B cell (primary cell): ENCODE data around the gene ANTXR2. TPM values are rescaled to one million over a fixed set of nuclear protein-coding genes. Genes with fewer than 3 reads are reported as not detected.

Experiments used
- ATAC-seq: fragments of 200-7000 bp; cut with Tn5 transposase; one replicate; pipeline ENCODE4 v1.10.0; 2021; ENCODE audit warnings: low read depth, mild to moderate bottlenecking, moderate number of reproducible peaks, moderate library complexity
- CTCF ChIA-PET: fragments of 350-600 bp; sonication (Branson Sonifier 250); formaldehyde crosslinking; loops from one replicate; lab custom pipeline; 2021; ENCODE audit warnings: antibody characterized with exemption, inconsistent platforms; lab: Charles Lee
- POLR2A ChIA-PET: fragments of 350-600 bp; sonication (Branson Sonifier 250); formaldehyde crosslinking; loops from one replicate; lab custom pipeline; 2021; ENCODE audit warnings: antibody characterized with exemption; lab: Charles Lee
- DNase-seq: peaks from one replicate; pipeline ENCODE4 v3.0.0; 2013
- H2AFZ ChIP-seq: 2 replicates; pipeline ENCODE4 v1.6.1; 2012; ENCODE audit warnings: mild to moderate bottlenecking, low read depth, low read length; ENCODE audit not compliant: insufficient read depth, poor library complexity, severe bottlenecking
- H3K27ac ChIP-seq, 2 donors: 1 replicate in 1 of 2; 2 replicates in 1 of 2; pipeline ENCODE4 v1.5.1; 2012 to 2013; ENCODE audit warnings: low read length in 2 of 2, mild to moderate bottlenecking in 2 of 2, moderate library complexity in 1 of 2
- H3K27me3 ChIP-seq, 4 experiments: fragments of 200-600 bp in 1 of 4; sonication (generic) in 1 of 4; replicated peaks in 1 of 4; 1 replicate in 2 of 4; 2 replicates in 2 of 4; pipeline versions ENCODE4 v1.6.1 to v1.7.0; 2013 to 2016; ENCODE audit warnings: low read length in 3 of 4, mild to moderate bottlenecking in 2 of 4, mixed read lengths in 1 of 4, moderate library complexity in 1 of 4; ENCODE audit not compliant: insufficient read depth in 4 of 4, control insufficient read depth in 3 of 4; ENCODE audit errors: control extremely low read depth in 1 of 4
- H3K36me3 ChIP-seq, 2 experiments: replicated peaks in 1 of 2; 1 replicate in 1 of 2; 2 replicates in 1 of 2; pipeline versions ENCODE4 v1.6.1 to v1.7.1; 2013; ENCODE audit warnings: low read length in 1 of 2; ENCODE audit not compliant: insufficient read depth in 2 of 2, control insufficient read depth in 1 of 2; ENCODE audit errors: control extremely low read depth in 1 of 2, extremely low read depth in 1 of 2
- H3K4me1 ChIP-seq, 2 donors: fragments of 200-600 bp in 1 of 2; sonication (generic) in 1 of 2; 1 replicate in 1 of 2; 2 replicates in 1 of 2; pipeline versions ENCODE4 v1.5.1 to v1.6.1; 2013 to 2017; ENCODE audit warnings: low read length in 2 of 2; ENCODE audit not compliant: control insufficient read depth in 2 of 2, insufficient read depth in 2 of 2
- H3K4me2 ChIP-seq: replicated peaks from 2 replicates; pipeline ENCODE3; 2012; ENCODE audit warnings: mild to moderate bottlenecking, low read depth, low read length; ENCODE audit not compliant: poor library complexity, severe bottlenecking
- H3K4me3 ChIP-seq, 5 experiments: fragments of 200-600 bp in 1 of 5; sonication (generic) in 1 of 5; 1 replicate in 3 of 5; 2 replicates in 2 of 5; pipeline versions ENCODE4 v1.5.1 to v1.7.0; 2011 to 2016; ENCODE audit warnings: low read length in 4 of 5, mild to moderate bottlenecking in 4 of 5, low read depth in 2 of 5, control low read depth in 1 of 5, moderate library complexity in 1 of 5; ENCODE audit not compliant: insufficient read depth in 1 of 5; ENCODE audit errors: control extremely low read depth in 1 of 5, extremely low read depth in 1 of 5
- H3K79me2 ChIP-seq: fragments of 200-600 bp; sonication (generic); one replicate; pipeline ENCODE4 v1.6.0; 2016; ENCODE audit warnings: low read length; ENCODE audit not compliant: control insufficient read depth, insufficient read depth
- H3K9ac ChIP-seq: fragments of 200-600 bp; sonication (generic); 2 replicates; pipeline ENCODE4 v1.6.1; 2017; ENCODE audit warnings: mild to moderate bottlenecking, low read length, moderate library complexity
- H3K9me3 ChIP-seq, 3 donors: one replicate each; pipeline versions ENCODE4 v1.6.1 to v1.7.1; 2013; ENCODE audit warnings: low read length in 2 of 3; ENCODE audit not compliant: control insufficient read depth in 2 of 3, insufficient read depth in 1 of 3; ENCODE audit errors: control extremely low read depth in 1 of 3
- H4K20me1 ChIP-seq: 2 replicates; pipeline ENCODE4 v1.6.0; 2012; ENCODE audit warnings: mild to moderate bottlenecking, low read length; ENCODE audit not compliant: insufficient read depth, control insufficient read depth, poor library complexity, severe bottlenecking
- H3K27ac Mint-ChIP-seq: one replicate; pipeline ENCODE4 v1.8.0; 2021; ENCODE audit warnings: mixed read lengths
- H3K27me3 Mint-ChIP-seq: one replicate; pipeline ENCODE4 v1.8.0; 2021; ENCODE audit warnings: mixed read lengths
- H3K4me1 Mint-ChIP-seq: one replicate; pipeline ENCODE4 v1.8.0; 2021; ENCODE audit warnings: mixed read lengths
- H3K4me3 Mint-ChIP-seq: one replicate; pipeline ENCODE4 v1.8.0; 2021; ENCODE audit warnings: mixed read lengths
- H3K9me3 Mint-ChIP-seq: one replicate; pipeline ENCODE4 v1.8.0; 2022; ENCODE audit warnings: mixed read lengths; ENCODE audit not compliant: insufficient read depth
- EZH2 ChIP-seq: IDR thresholded peaks from 2 replicates; pipeline ENCODE4 v1.6.1; 2012; ENCODE audit warnings: borderline replicate concordance, low read depth, mild to moderate bottlenecking, moderate library complexity, low read length; ENCODE audit not compliant: insufficient read depth, poor library complexity, severe bottlenecking
- WGBS: methylation state at CpG from one replicate; pipeline ENCODE4 v1.1.5; 2013; ENCODE audit warnings: missing lambda C conversion rate; ENCODE audit not compliant: insufficient coverage; 5-methylcytosine and 5-hydroxymethylcytosine counted together
- intact Hi-C: fragments of 100-400 bp; cut with micrococcal nuclease; formaldehyde crosslinking; loops from one replicate; pipeline ENCODE4 v1.10.0; 2022
- polyA plus RNA-seq: library from polyadenylated mRNA; depleted of rRNA; stranded (reverse); fragments of >200 nt; gene quantifications from 2 replicates; pipeline ENCODE4 v1.2.3, GENCODE V29; 2012
- total RNA-seq, 2 donors: library from RNA; stranded (reverse); fragments of 120-200 nt in 1 of 2; gene quantifications; 1 replicate in 1 of 2; 2 replicates in 1 of 2; pipeline versions ENCODE4 v1.2.3 to v1.2.4, GENCODE V29; 2013 to 2022
- TF ChIP-seq, protein P1 (sequence below): fragments of 200-600 bp; IDR thresholded peaks from one replicate; pipeline ENCODE4 v1.8.0; 2022; ENCODE audit warnings: antibody characterized with exemption, mild to moderate bottlenecking

ANTXR2 gene
- total and polyA plus RNA-seq, 2 donors (not counting 1 experiment from before 2014, with no cell fraction given): 10.6 to 63.0 TPM

- DNase-seq (no peak), ATAC-seq (no peak)
- peaks cover 4% of the 10 kb centered on the region for H3K9me3 Mint-ChIP-seq
- Histone ChIP-seq H3K4me3 (no peak overlapping the region), H3K4me1 (no peaks in the 10 kb centered on the region), H3K4me2 (no peak overlapping the region), H3K79me2 (no peaks in the 10 kb centered on the region), H2AFZ (no peak overlapping the region), H4K20me1 (no peaks in the 10 kb centered on the region), H3K9me3 (peaks cover 0 to 12% (median 5%) of the 10 kb centered on the region in 3 donors), H3K9ac (no peak overlapping the region), H3K36me3 (no peaks in the 10 kb centered on the region), H3K27me3 (peaks cover 0 to 2% (median 0%) of the 10 kb centered on the region in 4 experiments), H3K27ac (no peak overlapping the region)
- peaks cover 19% of the 10 kb centered on the region for H3K27me3 Mint-ChIP-seq
- intact Hi-C loops: no loop called here
- H3K4me3 Mint-ChIP-seq: no peak overlapping the region
- WGBS: no CpG with 5 or more reads among the region's 1 CpG
- no peak for TF ChIP-seq EZH2
- TF ChIP-seq, protein P1, sequence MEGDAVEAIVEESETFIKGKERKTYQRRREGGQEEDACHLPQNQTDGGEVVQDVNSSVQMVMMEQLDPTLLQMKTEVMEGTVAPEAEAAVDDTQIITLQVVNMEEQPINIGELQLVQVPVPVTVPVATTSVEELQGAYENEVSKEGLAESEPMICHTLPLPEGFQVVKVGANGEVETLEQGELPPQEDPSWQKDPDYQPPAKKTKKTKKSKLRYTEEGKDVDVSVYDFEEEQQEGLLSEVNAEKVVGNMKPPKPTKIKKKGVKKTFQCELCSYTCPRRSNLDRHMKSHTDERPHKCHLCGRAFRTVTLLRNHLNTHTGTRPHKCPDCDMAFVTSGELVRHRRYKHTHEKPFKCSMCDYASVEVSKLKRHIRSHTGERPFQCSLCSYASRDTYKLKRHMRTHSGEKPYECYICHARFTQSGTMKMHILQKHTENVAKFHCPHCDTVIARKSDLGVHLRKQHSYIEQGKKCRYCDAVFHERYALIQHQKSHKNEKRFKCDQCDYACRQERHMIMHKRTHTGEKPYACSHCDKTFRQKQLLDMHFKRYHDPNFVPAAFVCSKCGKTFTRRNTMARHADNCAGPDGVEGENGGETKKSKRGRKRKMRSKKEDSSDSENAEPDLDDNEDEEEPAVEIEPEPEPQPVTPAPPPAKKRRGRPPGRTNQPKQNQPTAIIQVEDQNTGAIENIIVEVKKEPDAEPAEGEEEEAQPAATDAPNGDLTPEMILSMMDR: no peak
- POLR2A ChIA-PET: no interaction called here
- H3K4me1 Mint-ChIP-seq: no peaks in the 10 kb centered on the region
- H3K27ac Mint-ChIP-seq: no peak overlapping the region
- CTCF ChIA-PET: no interaction called here
These were observed 34.3 kb upstream of the ANTXR2 start for GRCh38 chr4:80107374-80107773.

DNA sequence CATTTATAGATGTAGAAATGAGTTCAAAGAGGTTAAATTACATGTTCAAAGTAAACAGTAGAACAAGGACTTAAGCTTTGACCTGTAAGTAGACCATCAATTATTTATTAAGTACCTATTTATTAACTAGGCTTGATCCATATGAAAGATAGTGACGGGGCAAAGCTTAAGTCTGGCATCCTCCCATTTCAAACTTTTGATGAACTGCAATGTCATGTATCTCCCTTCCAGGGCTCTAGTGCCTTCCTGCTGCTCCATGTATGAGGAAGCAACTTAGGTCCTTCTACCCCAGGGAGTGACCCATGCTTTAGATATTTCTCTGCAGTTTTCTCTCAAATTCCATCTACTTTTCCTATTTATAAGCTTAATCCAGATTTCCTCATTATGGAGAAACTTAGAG, 31.9 kb upstream of the ANTXR2 start:
- POLR2A ChIA-PET: no interaction called here

More for the DNA sequence above, 31.9 kb upstream of the ANTXR2 start:
- H2AFZ ChIP-seq: no peak overlapping the region
- peaks cover 0 to 12% (median 5%) of the 10 kb centered on the region in 3 donors for H3K9me3 ChIP-seq
- H3K4me3 ChIP-seq: no peak overlapping the region
- ATAC-seq (no peak), DNase-seq (no peak)
- no peak overlapping the region for H3K27ac ChIP-seq
- no peaks in the 10 kb centered on the region for H4K20me1 ChIP-seq
- intact Hi-C loops: no loop called here
- Mint-ChIP-seq H3K4me1 (no peaks in the 10 kb centered on the region), H3K9me3 (peaks cover 4% of the 10 kb centered on the region), H3K27me3 (peaks cover 18% of the 10 kb centered on the region), H3K27ac (no peak overlapping the region), H3K4me3 (no peak overlapping the region)
- H3K4me2 ChIP-seq: no peak overlapping the region
- WGBS: 100% methylated on average over 1 of the region's 1 CpG
- no peaks in the 10 kb centered on the region for H3K79me2 ChIP-seq
- no peaks in the 10 kb centered on the region for H3K36me3 ChIP-seq
- H3K27me3 ChIP-seq: no peaks in the 10 kb centered on the region
- CTCF ChIA-PET: interaction anchor here (1.8 kb wide), 1 partner anchor 9 kb away, joined by 4 read pairs; no protein-coding TSS in a partner anchor
- no peaks in the 10 kb centered on the region for H3K4me1 ChIP-seq
- H3K9ac ChIP-seq: no peak overlapping the region
- TF ChIP-seq, protein P1: no peak
- TF ChIP-seq EZH2: no peak
